ENCODE data around the gene B3GAT1. TPM values are rescaled to one million over a fixed set of nuclear protein-coding genes. Genes with fewer than 3 reads are reported as not detected.

B3GAT1 gene
- total RNA-seq, 2 experiments from 2014 or later: 0.14 to 0.22 TPM

DNA sequence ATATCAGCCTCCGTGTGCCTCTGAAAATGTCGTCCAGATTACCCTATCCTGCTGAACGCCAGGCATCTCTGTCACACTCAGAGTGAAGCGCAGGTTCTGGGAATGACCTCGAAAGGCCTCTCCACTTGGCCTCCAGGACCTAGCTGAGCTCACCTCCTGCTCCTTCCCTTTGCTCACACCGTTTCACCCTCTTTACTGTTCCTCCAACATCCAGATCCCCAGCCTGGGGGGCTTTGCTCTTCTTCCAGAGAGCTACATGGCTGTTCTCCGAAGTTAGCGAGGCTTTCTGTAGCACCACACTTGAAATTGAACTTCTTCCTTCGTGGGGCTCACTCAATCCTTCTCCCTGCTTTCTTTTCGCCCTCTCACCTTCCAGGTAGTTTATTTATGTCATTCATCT is 52.4 kb downstream of the B3GAT1 start:
- Histone ChIP-seq H3K27me3 (ENCODE audit: control insufficient read depth in 1 of 2, insufficient read depth in 2 of 2, low read length in 2 of 2) (no peaks in the 10 kb centered on the region), H3K4me1 (ENCODE audit: insufficient read depth, low read length) (peaks cover 9% of the 10 kb centered on the region), H3K4me3 (ENCODE audit: low read length) (no peak overlapping the region), H3K36me3 (ENCODE audit: insufficient read depth, low read length) (no peaks in the 10 kb centered on the region), H3K27ac (ENCODE audit: low read depth in 1 of 2, low read length in 2 of 2) (no peak overlapping the region), H3K9me3 (ENCODE audit: control insufficient read depth in 1 of 2, insufficient read depth in 1 of 2, low read length in 2 of 2) (peaks cover 0 to 5% of the 10 kb centered on the region in 2 experiments)
- Mint-ChIP-seq H3K4me3 (no peak overlapping the region), H3K27me3 (peaks cover 15% of the 10 kb centered on the region), H3K4me1 (ENCODE audit: low read depth) (peaks cover 11% of the 10 kb centered on the region), H3K9me3 (no peaks in the 10 kb centered on the region), H3K36me3 (ENCODE audit: low read depth) (no peaks in the 10 kb centered on the region), H3K27ac (no peak overlapping the region)
- TF ChIP-seq, protein P1, sequence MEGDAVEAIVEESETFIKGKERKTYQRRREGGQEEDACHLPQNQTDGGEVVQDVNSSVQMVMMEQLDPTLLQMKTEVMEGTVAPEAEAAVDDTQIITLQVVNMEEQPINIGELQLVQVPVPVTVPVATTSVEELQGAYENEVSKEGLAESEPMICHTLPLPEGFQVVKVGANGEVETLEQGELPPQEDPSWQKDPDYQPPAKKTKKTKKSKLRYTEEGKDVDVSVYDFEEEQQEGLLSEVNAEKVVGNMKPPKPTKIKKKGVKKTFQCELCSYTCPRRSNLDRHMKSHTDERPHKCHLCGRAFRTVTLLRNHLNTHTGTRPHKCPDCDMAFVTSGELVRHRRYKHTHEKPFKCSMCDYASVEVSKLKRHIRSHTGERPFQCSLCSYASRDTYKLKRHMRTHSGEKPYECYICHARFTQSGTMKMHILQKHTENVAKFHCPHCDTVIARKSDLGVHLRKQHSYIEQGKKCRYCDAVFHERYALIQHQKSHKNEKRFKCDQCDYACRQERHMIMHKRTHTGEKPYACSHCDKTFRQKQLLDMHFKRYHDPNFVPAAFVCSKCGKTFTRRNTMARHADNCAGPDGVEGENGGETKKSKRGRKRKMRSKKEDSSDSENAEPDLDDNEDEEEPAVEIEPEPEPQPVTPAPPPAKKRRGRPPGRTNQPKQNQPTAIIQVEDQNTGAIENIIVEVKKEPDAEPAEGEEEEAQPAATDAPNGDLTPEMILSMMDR (IDR thresholded peaks at IDR 0.05): no peak
- intact Hi-C loops (cut with DNase I, micrococcal nuclease): no loop called here
- CTCF ChIA-PET: no interaction called here
- POLR2A ChIA-PET: no interaction called here
- ATAC-seq (ENCODE audit: poor library complexity) (no peak), DNase-seq (peak in 2 of 14 experiments; percentile 3 to 11)

DNA sequence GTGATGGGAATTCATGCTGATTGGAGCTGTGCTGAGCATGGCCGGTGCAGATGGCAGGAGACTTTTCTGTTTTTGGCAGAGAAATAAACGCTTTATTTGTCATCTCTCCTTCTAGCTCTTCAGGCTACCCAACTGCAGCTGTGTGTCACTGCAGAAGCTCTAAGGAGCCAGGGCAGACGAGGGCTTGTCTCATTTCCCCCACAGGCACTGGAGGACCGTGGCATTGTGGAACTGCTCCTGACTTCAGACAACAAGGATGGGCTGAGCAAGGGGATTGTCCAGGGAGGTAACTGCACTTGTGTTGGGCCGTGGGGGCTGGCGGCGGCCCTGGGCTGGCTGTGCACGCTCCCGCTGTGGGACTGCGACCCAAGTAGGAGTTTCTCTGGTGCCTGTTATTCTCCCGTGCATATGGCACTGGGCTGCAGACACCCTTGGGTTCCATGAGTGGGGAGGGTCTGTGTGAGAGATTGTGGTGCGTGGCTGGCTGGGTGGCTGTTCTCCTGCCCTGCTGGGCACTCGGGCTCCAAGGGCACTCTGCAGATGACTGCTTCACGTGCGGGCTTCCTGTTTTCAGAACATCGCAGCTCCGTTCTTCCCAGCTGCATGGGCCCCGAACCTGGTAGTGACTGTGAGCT is 53.1 kb downstream of the B3GAT1 start:
- Mint-ChIP-seq H3K27me3 (peaks cover 15% of the 10 kb centered on the region), H3K9me3 (no peaks in the 10 kb centered on the region), H3K4me1 (ENCODE audit: low read depth) (peaks cover 11% of the 10 kb centered on the region), H3K36me3 (ENCODE audit: low read depth) (no peaks in the 10 kb centered on the region), H3K27ac (no peak overlapping the region), H3K4me3 (no peak overlapping the region)
- CTCF ChIA-PET: no interaction called here
- DNase-seq (no peak), ATAC-seq (ENCODE audit: poor library complexity) (no peak)
- H3K27ac ChIP-seq (ENCODE audit: low read depth in 1 of 2, low read length in 2 of 2): no peak overlapping the region
- H3K4me1 ChIP-seq (ENCODE audit: insufficient read depth, low read length): peaks cover 9% of the 10 kb centered on the region
- H3K9me3 ChIP-seq (ENCODE audit: control insufficient read depth in 1 of 2, insufficient read depth in 1 of 2, low read length in 2 of 2): peaks cover 0 to 5% of the 10 kb centered on the region in 2 experiments
- no peaks in the 10 kb centered on the region for H3K36me3 ChIP-seq (ENCODE audit: insufficient read depth, low read length)
- TF ChIP-seq, protein P1 (IDR thresholded peaks at IDR 0.05): no peak
- intact Hi-C loops (cut with DNase I, micrococcal nuclease): no loop called here
- no peaks in the 10 kb centered on the region for H3K27me3 ChIP-seq (ENCODE audit: control insufficient read depth in 1 of 2, insufficient read depth in 2 of 2, low read length in 2 of 2)
- no peak overlapping the region for H3K4me3 ChIP-seq (ENCODE audit: low read length)
- POLR2A ChIA-PET: no interaction called here

DNA sequence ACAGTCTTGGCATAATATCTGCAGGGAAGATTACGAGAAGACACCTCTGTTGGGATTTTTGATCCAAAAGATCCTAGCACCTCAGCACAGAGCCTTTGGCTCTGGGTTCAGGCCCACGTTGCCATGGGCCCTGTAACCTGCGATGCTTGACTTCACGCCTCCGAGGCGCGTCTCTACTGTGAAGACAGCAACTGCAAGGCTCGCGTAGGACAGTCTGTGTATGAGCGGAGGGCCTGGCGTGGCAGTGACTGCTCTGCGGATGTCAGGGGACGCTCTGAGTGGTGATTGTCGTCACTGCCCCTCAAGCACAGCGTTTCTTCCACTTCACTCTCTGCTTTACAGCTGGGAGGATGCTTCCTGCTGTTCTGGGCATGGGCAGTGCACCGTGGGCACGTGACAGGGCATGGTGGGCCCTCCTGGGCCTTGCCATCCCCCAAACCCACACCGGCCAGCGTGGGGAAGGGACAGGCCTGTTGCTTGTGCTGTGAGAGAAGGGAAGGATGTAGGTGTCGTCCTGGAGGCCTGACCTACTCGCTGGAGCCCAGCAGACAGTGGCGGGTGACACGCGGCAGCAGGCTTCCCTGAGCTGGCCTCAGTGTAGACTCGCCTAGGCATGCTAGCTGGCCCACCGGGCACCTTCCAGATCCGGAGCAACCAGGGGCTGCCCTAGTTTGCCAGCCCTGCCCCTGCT is 53.7 kb downstream of the B3GAT1 start:
- H3K36me3 ChIP-seq (ENCODE audit: insufficient read depth, low read length): no peaks in the 10 kb centered on the region
- no peak overlapping the region for H3K4me3 Mint-ChIP-seq
- no peak for ATAC-seq (ENCODE audit: poor library complexity)

More for the DNA sequence above, 53.7 kb downstream of the B3GAT1 start:
- DNase-seq: peak in 1 of 14 experiments; percentile 14
- H3K4me1 Mint-ChIP-seq (ENCODE audit: low read depth): peaks cover 11% of the 10 kb centered on the region
- CTCF ChIA-PET: no interaction called here
- POLR2A ChIA-PET: no interaction called here
- H3K9me3 ChIP-seq (ENCODE audit: control insufficient read depth in 1 of 2, insufficient read depth in 1 of 2, low read length in 2 of 2): peaks cover 0 to 5% of the 10 kb centered on the region in 2 experiments
- H3K36me3 Mint-ChIP-seq (ENCODE audit: low read depth): no peaks in the 10 kb centered on the region
- no peak overlapping the region for H3K27ac Mint-ChIP-seq
- H3K27me3 Mint-ChIP-seq: peaks cover 15% of the 10 kb centered on the region
- H3K27ac ChIP-seq (ENCODE audit: low read depth in 1 of 2, low read length in 2 of 2): no peak overlapping the region
- H3K27me3 ChIP-seq (ENCODE audit: control insufficient read depth in 1 of 2, insufficient read depth in 2 of 2, low read length in 2 of 2): no peaks in the 10 kb centered on the region
- intact Hi-C loops (cut with DNase I, micrococcal nuclease): no loop called here
- no peak overlapping the region for H3K4me3 ChIP-seq (ENCODE audit: low read length)
- H3K9me3 Mint-ChIP-seq: peaks cover 2% of the 10 kb centered on the region
- TF ChIP-seq, protein P1 (IDR thresholded peaks at IDR 0.05): no peak
- H3K4me1 ChIP-seq (ENCODE audit: insufficient read depth, low read length): peaks cover 9% of the 10 kb centered on the region
